AG04450 (cell line): ENCODE measurements around the gene DHFR2. TPM values are rescaled to one million over a fixed set of nuclear protein-coding genes. Genes with fewer than 3 reads are reported as not detected.

Experiments
- CTCF ChIA-PET: fragments of 300-600, 350-600 bp; formaldehyde crosslinking; extraction: SDS; loops from one replicate; lab custom pipeline; 2022; ENCODE audit warnings: antibody characterized with exemption, inconsistent platforms; lab: Charles Lee
- POLR2A ChIA-PET: fragments of 350-600 bp; formaldehyde crosslinking; extraction: SDS; loops from one replicate; lab custom pipeline; 2021; ENCODE audit warnings: antibody characterized with exemption, inconsistent platforms; lab: Yijun Ruan, JAX
- DNase-seq: peaks from one replicate; pipeline ENCODE4 v3.0.0-alpha.2; 2011; ENCODE audit warnings: low read depth, low spot score
- H3K27ac ChIP-seq: one replicate; pipeline ENCODE4 v1.5.1; 2012; ENCODE audit warnings: low read depth, low read length, control low read depth
- H3K27me3 ChIP-seq: one replicate; pipeline ENCODE4 v1.6.0; 2012; ENCODE audit warnings: low read length; ENCODE audit not compliant: control insufficient read depth, insufficient read depth
- H3K4me3 ChIP-seq: 2 replicates; pipeline ENCODE4 v1.5.1; 2011; ENCODE audit warnings: mild to moderate bottlenecking, low read depth, low read length, control low read depth
- H3K9me3 ChIP-seq: 2 replicates; pipeline ENCODE4 v1.5.1; 2012; ENCODE audit warnings: low read length; ENCODE audit not compliant: control insufficient read depth, insufficient read depth
- CTCF ChIP-seq: IDR thresholded peaks from 2 replicates; pipeline ENCODE4 v1.5.1; 2011; ENCODE audit warnings: low read depth, low read length, control low read depth, inconsistent platforms
- polyA plus RNA-seq: library from polyadenylated mRNA; depleted of rRNA; stranded (reverse); fragments of >200 nt; gene quantifications from 2 replicates; pipeline ENCODE4 v1.2.3, GENCODE V29; 2011; rRNA removed

Gene DHFR2
- polyA plus RNA-seq, 1 experiment = 4.0 TPM

- DNase-seq = no peak
- H3K4me3 ChIP-seq = no peak overlapping the region
- no peak for TF ChIP-seq CTCF
- no peak overlapping the region for H3K27ac ChIP-seq
- ChIA-PET CTCF (interaction anchor here (1.0 to 1.3 kb wide), 2 partner anchors 8 to 58 kb away, joined by 3 to 4 read pairs; no protein-coding TSS in a partner anchor), POLR2A (no interaction called here)
- no peaks in the 10 kb centered on the region for H3K9me3 ChIP-seq
- no peaks in the 10 kb centered on the region for H3K27me3 ChIP-seq
Observed at GRCh38 chr3:94011233-94011711, 51.4 kb downstream of the DHFR2 start.

GRCh38 chr3:94009608-94010007 is 53.1 kb downstream of the DHFR2 start:
- Histone ChIP-seq H3K27me3 (no peaks in the 10 kb centered on the region), H3K4me3 (no peak overlapping the region), H3K27ac (no peak overlapping the region), H3K9me3 (no peaks in the 10 kb centered on the region)
- ChIA-PET POLR2A (no interaction called here), CTCF (interaction anchor here (1.0 kb wide), 1 partner anchor 59 kb away, joined by 8 read pairs; no protein-coding TSS in a partner anchor)
- no peak for DNase-seq
- no peak for TF ChIP-seq CTCF

- DNase-seq = no peak
- Histone ChIP-seq H3K9me3 (no peaks in the 10 kb centered on the region), H3K27ac (no peak overlapping the region), H3K4me3 (no peak overlapping the region), H3K27me3 (no peaks in the 10 kb centered on the region)
- ChIA-PET CTCF (interaction anchor here (0.7 to 8.6 kb wide), 3 partner anchors 8 to 62 kb away, joined by 3 to 145 read pairs (median 4); no protein-coding TSS in a partner anchor), POLR2A (no interaction called here)
- TF ChIP-seq CTCF = no peak
Observed at GRCh38 chr3:94008253-94008652, 54.5 kb downstream of the DHFR2 start.

Other genes with a start within 250 kb of the DHFR2 start
- 9.3 and 11.5 TPM in 2 replicates for gene PROS1, start 89.0 kb downstream of the DHFR2 start, polyA plus RNA-seq
- gene ARL13B, start 82.8 kb downstream of the DHFR2 start, polyA plus RNA-seq = 4.4 and 6.3 TPM in 2 replicates
- gene STX19, start 34.3 kb downstream of the DHFR2 start, polyA plus RNA-seq = not detected in 2 replicates
- gene NSUN3, start 145 bp upstream of the DHFR2 start, polyA plus RNA-seq = 7.5 and 7.7 TPM in 2 replicates